ENCODE results near the gene PCMT1.
"Not testable (repeated sequence)": the region's sequence is repeated elsewhere in the genome, so short reads cannot be mapped to it uniquely, and the experiment has no call there.

Gene PCMT1

GRCh38 chr6:149751239-149751638, 1.7 kb downstream of the PCMT1 start:
- DNase-seq = no peak

GRCh38 chr6:149751920-149752319, 2.4 kb downstream of the PCMT1 start:
- DNase-seq = not testable (repeated sequence)

- no peak for DNase-seq
Measured at GRCh38 chr6:149752600-149753373, 3.2 kb downstream of the PCMT1 start.

- not testable (repeated sequence) for DNase-seq
Measured at GRCh38 chr6:149753374-149753637, 3.8 kb downstream of the PCMT1 start.

GRCh38 chr6:149754548-149754947, 5.0 kb downstream of the PCMT1 start:
- DNase-seq = no peak

- no peak for DNase-seq
Measured at GRCh38 chr6:149755300-149756260, 6.0 kb downstream of the PCMT1 start.

- DNase-seq = no peak
Measured at GRCh38 chr6:149756261-149756636, 6.7 kb downstream of the PCMT1 start.

- no peak for DNase-seq
Measured at GRCh38 chr6:149761438-149761837, 11.9 kb downstream of the PCMT1 start.

- DNase-seq = no peak
Measured at GRCh38 chr6:149763866-149764265, 14.3 kb downstream of the PCMT1 start.

- no peak for DNase-seq
Measured at GRCh38 chr6:149766156-149766769, 16.7 kb downstream of the PCMT1 start.

GRCh38 chr6:149769676-149770075, 20.1 kb downstream of the PCMT1 start:
- no peak for DNase-seq

GRCh38 chr6:149771185-149771584, 21.6 kb downstream of the PCMT1 start:
- DNase-seq = no peak

- no peak for DNase-seq
Measured at GRCh38 chr6:149771925-149772324, 22.4 kb downstream of the PCMT1 start.

GRCh38 chr6:149777624-149778023, 28.1 kb downstream of the PCMT1 start:
- no peak for DNase-seq

- no peak for DNase-seq
Measured at GRCh38 chr6:149779644-149779963, 30.1 kb downstream of the PCMT1 start.

- DNase-seq = no peak
Measured at GRCh38 chr6:149781715-149782114, 32.2 kb downstream of the PCMT1 start.

- no peak for DNase-seq
Measured at GRCh38 chr6:149782337-149782736, 32.8 kb downstream of the PCMT1 start.

GRCh38 chr6:149783551-149783950, 34.0 kb downstream of the PCMT1 start:
- no peak for DNase-seq

- DNase-seq = no peak
Measured at GRCh38 chr6:149806127-149806526, 56.6 kb downstream of the PCMT1 start.

GRCh38 chr6:149809798-149810197, 60.3 kb downstream of the PCMT1 start:
- DNase-seq = no peak

- DNase-seq = no peak
Measured at GRCh38 chr6:149813351-149813750, 63.8 kb downstream of the PCMT1 start.

- no peak for DNase-seq
Measured at GRCh38 chr6:149815788-149816187, 66.2 kb downstream of the PCMT1 start.

GRCh38 chr6:149820506-149820905, 71.0 kb downstream of the PCMT1 start:
- no peak for DNase-seq

- DNase-seq = no peak
Measured at GRCh38 chr6:149821492-149821891, 72.0 kb downstream of the PCMT1 start.

Measured in NCI-H1105 (cell line).